ENCODE results near the gene PLEKHG1.

The PLEKHG1 gene

DNA sequence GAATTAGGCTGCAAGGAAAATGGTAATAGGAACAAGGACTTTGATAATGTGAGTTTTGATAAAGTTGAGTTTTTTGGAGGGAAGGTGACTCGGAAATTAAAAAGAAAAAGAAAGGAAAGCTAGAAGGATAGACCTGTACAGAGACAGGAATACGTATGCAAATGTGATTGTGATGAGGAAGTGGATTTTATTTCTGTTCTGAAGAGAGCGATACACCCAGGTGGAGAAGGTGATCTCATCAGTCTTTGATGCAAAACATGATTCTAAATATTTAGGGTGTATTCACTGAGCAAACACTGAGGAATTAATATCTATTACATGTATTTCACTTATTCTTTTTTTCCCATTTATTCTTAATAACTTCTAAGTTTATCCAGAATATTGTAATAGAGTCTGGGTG, 9.2 kb upstream of the PLEKHG1 start:
- peak; percentile 17 for DNase-seq

GRCh38 chr6:150592377-150592995, 7.2 kb upstream of the PLEKHG1 start:
- DNase-seq, result peak; percentile 27

- DNase-seq, result no peak
Observed at GRCh38 chr6:150593119-150593518, 6.6 kb upstream of the PLEKHG1 start.

DNA sequence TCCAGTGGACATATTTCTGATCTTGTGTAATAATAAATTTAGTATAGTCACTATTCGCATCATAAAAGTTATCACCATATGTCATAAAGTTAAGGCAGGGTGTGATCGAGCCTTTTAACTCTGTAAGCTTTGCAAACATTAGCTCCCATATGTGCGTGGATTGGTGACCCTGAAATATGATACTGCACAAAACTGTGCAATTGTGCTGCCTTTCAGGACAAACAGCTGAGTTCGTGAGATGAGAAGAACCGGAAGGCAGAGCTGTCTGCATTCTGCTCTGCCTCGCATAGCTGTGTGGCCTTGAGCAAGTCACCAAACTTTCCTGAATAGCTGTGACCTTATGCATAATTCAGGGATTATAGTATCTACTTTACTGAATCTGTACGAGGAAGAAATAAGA, 3.2 kb upstream of the PLEKHG1 start:
- DNase-seq, result no peak

- no peak for DNase-seq
Observed at GRCh38 chr6:150598401-150598800, 1.3 kb upstream of the PLEKHG1 start.

DNA sequence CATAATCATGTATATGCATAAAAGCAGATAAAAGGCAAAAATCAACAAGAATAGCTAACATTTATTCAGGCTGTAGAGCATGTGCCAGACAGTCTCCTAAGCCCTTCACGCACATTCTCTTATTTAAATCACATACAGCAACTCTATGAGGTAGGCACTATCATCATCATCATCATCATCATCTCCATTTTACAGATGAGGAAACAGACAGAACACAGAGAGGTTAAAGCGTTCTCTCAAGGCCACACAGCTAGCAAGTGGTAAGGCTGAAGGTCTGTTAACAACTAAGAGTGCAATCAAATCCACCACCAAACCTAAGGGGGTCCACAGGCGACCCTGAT, 857 bp upstream of the PLEKHG1 start:
- DNase-seq, result no peak

DNA sequence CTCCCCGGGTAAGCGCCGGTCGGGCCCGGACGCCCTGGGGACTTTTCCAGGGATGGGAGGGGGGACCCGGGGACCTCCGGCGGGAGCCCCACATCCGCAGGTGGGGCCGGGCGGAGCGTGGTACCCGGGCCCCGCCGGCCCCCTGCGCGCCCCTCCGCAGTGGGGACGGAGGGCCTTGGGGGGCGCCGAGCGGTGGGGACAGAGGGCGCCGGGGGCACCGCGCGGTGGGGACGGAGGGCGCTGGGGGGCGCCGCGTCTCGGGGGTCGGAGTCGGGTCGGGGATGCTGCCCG, 270 bp downstream of the PLEKHG1 start:
- no peak for DNase-seq

DNA sequence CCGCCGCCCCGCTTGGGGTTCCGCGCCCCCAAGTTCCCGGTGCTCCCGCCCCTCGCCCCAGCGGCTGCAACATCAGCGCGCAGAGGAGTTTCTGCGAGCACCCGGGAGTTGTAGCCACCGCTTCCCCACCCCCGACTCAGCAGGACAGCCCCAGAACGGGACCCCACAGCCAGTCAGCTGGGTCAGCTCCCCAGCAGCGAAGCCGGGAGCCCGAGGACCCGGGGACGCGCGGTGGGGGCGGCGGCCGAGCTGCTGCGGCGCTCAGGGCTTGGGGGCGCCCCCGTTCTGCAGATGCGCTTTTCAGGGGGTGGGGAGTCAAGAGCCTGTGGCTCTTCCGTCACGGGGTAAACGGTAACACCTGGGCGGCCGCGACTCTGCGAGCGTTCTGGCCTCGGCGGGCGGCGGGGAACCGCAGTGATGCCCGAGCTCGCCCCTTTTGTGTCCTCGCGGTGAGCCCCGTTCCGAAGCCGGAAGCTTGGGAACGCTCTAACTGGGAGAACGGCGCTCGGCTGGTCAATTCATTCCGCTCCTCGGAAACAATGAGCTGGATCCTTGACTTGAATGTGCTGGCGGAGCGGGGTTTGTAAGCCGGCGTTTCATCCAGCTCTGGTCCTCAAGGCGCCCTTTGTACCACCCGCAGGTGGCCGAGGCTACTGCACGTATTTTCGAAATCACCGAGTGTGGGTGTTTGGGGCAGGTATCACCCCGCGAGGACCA, 774 bp downstream of the PLEKHG1 start:
- peak; percentile 14 for DNase-seq

GRCh38 chr6:150601439-150601838, 1.8 kb downstream of the PLEKHG1 start:
- no peak for DNase-seq

- DNase-seq, result no peak
Observed at GRCh38 chr6:150603176-150603575, 3.5 kb downstream of the PLEKHG1 start.

DNA sequence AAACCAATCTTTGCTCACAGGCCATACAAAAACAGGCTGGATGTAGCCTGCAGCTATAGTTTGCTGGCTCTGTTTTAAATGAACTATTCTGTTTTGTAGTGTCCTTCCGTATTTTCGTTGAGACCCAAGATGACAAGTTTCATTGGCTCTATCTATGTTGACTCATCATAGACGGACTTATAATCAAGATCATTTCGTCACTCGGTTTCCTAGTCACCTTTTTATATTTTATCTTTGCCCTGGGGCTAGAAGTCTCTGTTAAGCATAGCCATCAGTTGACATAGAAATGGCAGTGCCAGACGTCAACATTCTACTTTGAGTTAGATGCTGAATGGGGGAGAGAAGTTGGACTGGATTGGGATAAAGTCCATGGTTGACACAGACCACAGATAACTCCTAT, 4.8 kb downstream of the PLEKHG1 start:
- DNase-seq, result no peak

- DNase-seq, result no peak
Observed at GRCh38 chr6:150605333-150605732, 5.6 kb downstream of the PLEKHG1 start.

GRCh38 chr6:150606168-150606591, 6.5 kb downstream of the PLEKHG1 start:
- DNase-seq, result no peak

- no peak for DNase-seq
Observed at GRCh38 chr6:150606647-150607328, 7.1 kb downstream of the PLEKHG1 start.

DNA sequence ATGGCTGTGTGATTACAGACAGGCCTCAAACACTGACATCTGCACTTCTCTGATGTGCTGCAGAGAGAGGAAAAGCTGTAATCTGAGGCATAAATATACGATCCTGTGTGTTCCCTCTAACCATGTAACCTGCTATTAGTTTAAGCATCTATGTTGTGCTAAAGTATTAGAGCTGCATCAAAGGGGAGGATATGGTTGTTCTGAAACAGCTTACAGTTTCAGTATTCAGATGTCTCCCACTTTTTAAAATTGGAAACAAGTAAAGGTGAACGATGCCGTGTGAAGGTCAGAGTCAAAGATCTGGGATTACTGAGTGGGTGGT, 7.6 kb downstream of the PLEKHG1 start:
- DNase-seq, result no peak

DNA sequence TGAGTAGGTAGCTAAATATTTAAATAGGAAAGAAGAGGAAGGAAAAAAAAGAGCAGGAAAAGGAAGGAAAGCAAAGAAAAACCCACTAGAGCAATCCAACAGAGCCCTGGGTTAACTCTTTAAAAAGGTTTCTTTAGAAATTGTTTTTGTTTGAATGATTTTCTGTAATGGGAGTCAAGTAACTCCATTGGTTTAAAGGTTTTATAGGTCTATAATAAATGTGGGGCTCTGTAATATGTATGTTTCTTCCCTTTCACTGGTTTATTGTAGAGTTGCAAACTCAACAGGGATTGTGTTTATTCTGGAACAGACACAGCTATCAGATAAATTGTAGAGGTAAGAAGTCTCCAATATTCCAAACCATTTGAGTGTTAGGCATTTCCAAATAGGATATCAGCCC, 10.9 kb downstream of the PLEKHG1 start:
- no peak for DNase-seq

DNA sequence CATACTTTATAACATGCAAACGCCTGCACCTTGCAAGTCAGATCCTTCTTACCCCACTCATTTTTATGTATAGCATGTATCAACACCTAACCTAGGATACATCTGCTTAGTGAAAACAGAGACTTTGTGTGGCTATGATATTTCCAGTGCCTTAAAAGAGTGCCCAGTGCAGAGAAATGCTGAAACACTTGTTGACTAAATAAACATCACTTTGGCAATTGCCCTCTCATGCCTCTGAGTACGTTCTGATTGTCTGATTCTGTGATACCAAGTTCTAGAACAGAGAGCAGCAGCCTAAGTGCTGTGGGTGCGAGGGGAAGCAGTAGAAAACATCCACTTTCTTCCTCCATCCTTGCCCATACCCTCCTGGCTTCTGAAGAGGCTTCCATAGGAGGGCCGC, 13.6 kb downstream of the PLEKHG1 start:
- no peak for DNase-seq

GRCh38 chr6:150615967-150616366, 16.3 kb downstream of the PLEKHG1 start:
- no peak for DNase-seq

DNA sequence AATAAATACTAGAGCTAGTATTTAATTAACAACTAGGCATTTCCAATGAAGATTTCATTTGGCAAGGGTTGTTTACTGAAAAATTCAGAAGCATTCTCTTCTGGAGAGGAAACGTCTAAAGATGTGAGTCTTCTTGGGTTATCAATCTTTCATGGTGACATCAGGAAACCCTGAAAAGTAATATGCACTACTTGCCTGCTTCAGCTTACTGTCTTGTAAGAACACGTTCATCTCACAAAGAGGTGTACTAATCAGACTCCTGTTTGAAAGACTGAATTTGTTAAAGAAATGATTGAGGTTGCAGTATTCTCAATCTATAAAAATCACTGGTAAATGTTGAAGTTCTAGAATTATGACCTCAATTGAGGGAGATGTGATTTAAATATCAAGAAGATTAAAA, 16.9 kb downstream of the PLEKHG1 start:
- no peak for DNase-seq

DNA sequence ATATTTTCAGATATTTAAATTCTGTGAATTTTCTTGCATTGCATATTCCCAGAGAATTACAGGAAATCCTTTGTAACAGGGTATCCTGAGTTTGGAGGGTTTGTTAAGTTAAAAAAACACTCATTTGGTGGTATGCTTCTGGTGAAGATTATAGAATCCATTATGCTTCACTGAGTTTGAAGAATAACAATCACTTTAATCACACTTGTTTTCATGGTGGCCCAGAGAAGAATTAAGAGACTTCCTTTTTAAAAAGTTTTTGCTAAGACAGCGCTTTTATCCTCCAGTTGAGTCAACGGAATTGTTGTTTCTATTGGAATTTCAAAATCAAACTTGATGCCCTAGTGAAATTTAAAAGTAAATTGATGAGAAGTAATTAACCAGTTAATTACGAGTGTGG, 17.4 kb downstream of the PLEKHG1 start:
- DNase-seq, result no peak

DNA sequence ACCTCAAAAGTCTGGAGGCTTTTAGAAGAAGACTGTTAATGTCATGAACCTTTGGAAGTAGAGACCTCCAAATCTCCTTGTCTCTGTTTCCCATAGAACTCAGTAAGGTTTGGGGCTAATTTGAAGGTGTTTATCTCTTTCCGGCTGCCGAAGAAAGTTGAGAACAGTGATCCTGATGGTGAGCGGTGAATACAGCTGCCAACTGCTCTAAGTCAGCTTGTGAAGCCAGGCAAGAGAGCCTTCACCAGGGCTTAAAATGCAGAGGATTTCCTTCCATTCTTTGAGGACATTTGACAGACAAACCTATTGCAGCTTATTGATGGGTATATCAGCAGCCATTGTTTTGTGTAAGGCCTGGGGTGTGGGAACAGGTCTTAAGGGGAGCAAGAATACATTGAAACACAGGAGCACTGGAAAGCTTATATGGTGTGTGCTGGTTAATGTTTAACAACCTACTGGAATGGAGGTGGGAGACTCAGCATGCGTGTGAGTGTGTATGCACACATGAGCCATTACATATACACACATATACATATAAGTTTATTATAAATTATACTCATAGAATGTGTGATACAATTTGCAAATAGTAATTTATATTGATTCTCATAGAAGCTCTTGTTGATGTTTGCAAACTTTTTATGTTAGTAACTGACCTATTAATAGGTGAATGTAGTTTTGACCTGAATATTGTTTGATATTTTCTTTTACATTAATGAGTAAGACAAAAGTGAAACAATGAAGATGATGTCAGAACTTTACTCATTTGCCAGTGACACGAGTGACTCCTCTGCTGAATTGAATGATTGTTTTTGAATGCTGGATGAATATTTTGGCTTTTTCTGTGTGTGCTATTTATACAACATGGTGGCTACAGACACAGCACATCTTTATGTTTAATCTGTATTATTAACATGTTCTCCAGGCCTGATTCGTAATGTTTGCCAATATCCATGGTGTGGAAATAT, 18.1 kb downstream of the PLEKHG1 start:
- no peak for DNase-seq

GRCh38 chr6:150619275-150619674, 19.6 kb downstream of the PLEKHG1 start:
- DNase-seq, result no peak

- DNase-seq, result no peak
Observed at GRCh38 chr6:150620244-150620643, 20.6 kb downstream of the PLEKHG1 start.

DNA sequence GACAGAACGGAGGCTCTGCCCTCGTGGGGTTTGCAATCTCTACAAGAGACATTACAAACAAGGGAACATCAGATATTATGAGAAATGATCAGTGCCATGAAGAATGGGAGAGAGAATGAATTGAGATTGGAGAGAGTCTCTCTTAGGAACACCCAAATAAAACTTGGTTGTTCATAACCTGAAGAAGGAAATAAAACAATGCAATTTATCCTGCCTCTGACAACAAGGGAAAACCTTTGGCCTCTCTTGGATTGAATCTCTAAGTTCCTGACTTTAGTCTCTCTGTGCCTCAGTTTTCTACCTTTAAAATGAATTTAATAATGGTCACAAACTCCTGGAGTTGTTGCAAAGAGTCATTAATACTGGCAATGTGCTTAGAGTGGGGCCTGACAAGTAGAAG, 21.1 kb downstream of the PLEKHG1 start:
- no peak for DNase-seq
